ENCODE results near the gene SLC10A7. TPM values are rescaled to one million over a fixed set of nuclear protein-coding genes. Genes with fewer than 3 reads are reported as not detected.

The SLC10A7 gene
- total and polyA plus RNA-seq, 2 of the 4 experiments (the other 2 are of a cell fraction) = 5.2 to 8.4 TPM

GRCh38 chr4:146498291-146498690 is 23.4 kb downstream of the SLC10A7 start:
- Histone ChIP-seq H3K9ac (ENCODE audit: low read depth, low read length) (no peak overlapping the region), H3K79me1 (ENCODE audit: low read depth in 1 of 2, low read length in 2 of 2) (peaks cover 7 to 14% of the 10 kb centered on the region in 2 experiments; a peak in 3 of 4 replicates), H3K27me3 (ENCODE audit: control insufficient read depth, insufficient read depth, low read length) (no peaks in the 10 kb centered on the region), H3K27ac (ENCODE audit: insufficient read depth, low read length) (no peak overlapping the region), H3K56ac (ENCODE audit: extremely low read depth, insufficient read depth, low read length) (no peak overlapping the region), H2BK120ac (ENCODE audit: low read depth, low read length) (no peak overlapping the region), H4K91ac (ENCODE audit: insufficient read depth, low read depth, low read length) (no peak overlapping the region), H2AFZ (replicated peaks; ENCODE audit: low read length, poor library complexity) (no peak overlapping the region), H3K18ac (ENCODE audit: low read depth, low read length) (no peak overlapping the region), H3K23ac (ENCODE audit: low read depth, low read length) (no peak overlapping the region), H3K4me3 (ENCODE audit: insufficient read depth, low read depth, low read length) (no peak overlapping the region), H4K5ac (ENCODE audit: low read depth, low read length) (no peak overlapping the region), H2BK15ac (ENCODE audit: low read depth, low read length) (no peak overlapping the region), H3K4me1 (ENCODE audit: control insufficient read depth, insufficient read depth, low read length) (peaks cover 2% of the 10 kb centered on the region; the same call in 1 of the 2 replicates), H4K20me1 (ENCODE audit: insufficient read depth, low read length) (no peaks in the 10 kb centered on the region; the same call in 1 of the 2 replicates), H3K36me3 (ENCODE audit: control insufficient read depth, insufficient read depth, low read length) (peaks cover 1% of the 10 kb centered on the region; the same call in 1 of the 2 replicates), H3K14ac (replicated peaks; ENCODE audit: low read depth, low read length) (no peak overlapping the region), H3K4ac (ENCODE audit: low read depth, low read length) (no peak overlapping the region), H2BK5ac (ENCODE audit: low read depth, low read length, poor library complexity, severe bottlenecking) (no peak overlapping the region), H2AK5ac (ENCODE audit: low read depth, low read length) (no peak overlapping the region), H3K9me3 (ENCODE audit: control insufficient read depth, insufficient read depth, low read length) (no peaks in the 10 kb centered on the region), H2AK9ac (replicated peaks; ENCODE audit: low read depth, low read length, poor library complexity) (no peak overlapping the region), H3K4me2 (ENCODE audit: low read depth, low read length) (no peak overlapping the region), H4K8ac (ENCODE audit: low read depth in 2 of 2, low read length in 2 of 2) (no peak overlapping the region), H2BK20ac (ENCODE audit: low read depth, low read length) (no peak overlapping the region), H3K9me1 (ENCODE audit: insufficient read depth, low read length) (no peaks in the 10 kb centered on the region)
- TF ChIP-seq FOS (IDR thresholded peaks at IDR 0.05; ENCODE audit: low read depth, low read length) = no peak
- TF ChIP-seq RCOR1 (IDR thresholded peaks at IDR 0.05; ENCODE audit: insufficient replicate concordance, low read length) = no peak
- TF ChIP-seq, protein P1, sequence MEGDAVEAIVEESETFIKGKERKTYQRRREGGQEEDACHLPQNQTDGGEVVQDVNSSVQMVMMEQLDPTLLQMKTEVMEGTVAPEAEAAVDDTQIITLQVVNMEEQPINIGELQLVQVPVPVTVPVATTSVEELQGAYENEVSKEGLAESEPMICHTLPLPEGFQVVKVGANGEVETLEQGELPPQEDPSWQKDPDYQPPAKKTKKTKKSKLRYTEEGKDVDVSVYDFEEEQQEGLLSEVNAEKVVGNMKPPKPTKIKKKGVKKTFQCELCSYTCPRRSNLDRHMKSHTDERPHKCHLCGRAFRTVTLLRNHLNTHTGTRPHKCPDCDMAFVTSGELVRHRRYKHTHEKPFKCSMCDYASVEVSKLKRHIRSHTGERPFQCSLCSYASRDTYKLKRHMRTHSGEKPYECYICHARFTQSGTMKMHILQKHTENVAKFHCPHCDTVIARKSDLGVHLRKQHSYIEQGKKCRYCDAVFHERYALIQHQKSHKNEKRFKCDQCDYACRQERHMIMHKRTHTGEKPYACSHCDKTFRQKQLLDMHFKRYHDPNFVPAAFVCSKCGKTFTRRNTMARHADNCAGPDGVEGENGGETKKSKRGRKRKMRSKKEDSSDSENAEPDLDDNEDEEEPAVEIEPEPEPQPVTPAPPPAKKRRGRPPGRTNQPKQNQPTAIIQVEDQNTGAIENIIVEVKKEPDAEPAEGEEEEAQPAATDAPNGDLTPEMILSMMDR (conservative IDR thresholded peaks at IDR 0.05; ENCODE audit: low read depth, low read length) = no peak
- no peak for TF ChIP-seq POLR2A (IDR thresholded peaks at IDR 0.05; ENCODE audit: low read depth, low read length)
- TF ChIP-seq SMC3 (IDR thresholded peaks at IDR 0.05; ENCODE audit: low read depth, low read length) = no peak
- no peak for TF ChIP-seq CHD1 (IDR thresholded peaks at IDR 0.05; ENCODE audit: low read depth, low read length)
- TF ChIP-seq MAFK (IDR thresholded peaks at IDR 0.05; ENCODE audit: low read depth, low read length) = no peak
- no peak for TF ChIP-seq MAZ (IDR thresholded peaks at IDR 0.05; ENCODE audit: borderline replicate concordance, low read depth, low read length)
- no peak for TF ChIP-seq RAD21 (IDR thresholded peaks at IDR 0.05; ENCODE audit: low read length)
- TF ChIP-seq CEBPB (IDR thresholded peaks at IDR 0.05; ENCODE audit: low read depth, low read length) = no peak
- TF ChIP-seq RFX5 (IDR thresholded peaks at IDR 0.05; ENCODE audit: low read depth, low read length) = no peak
- no peak for TF ChIP-seq BHLHE40 (IDR thresholded peaks at IDR 0.05; ENCODE audit: low read depth, low read length)
- TF ChIP-seq MXI1 (IDR thresholded peaks at IDR 0.05; ENCODE audit: borderline replicate concordance, low read depth, low read length) = no peak
- no peak for TF ChIP-seq USF2 (IDR thresholded peaks at IDR 0.05; ENCODE audit: low read depth, low read length)
- TF ChIP-seq NFE2L2 (IDR thresholded peaks at IDR 0.05; ENCODE audit: low read depth, low read length) = no peak
- TF ChIP-seq ELK1 (IDR thresholded peaks at IDR 0.05; ENCODE audit: borderline replicate concordance, low read depth, low read length) = no peak
- ATAC-seq (ENCODE audit: low read depth) (no peak), DNase-seq (no peak)
- in situ Hi-C loops (cut with MboI; ENCODE audit: low sequenced_read_pairs) = no loop called here
- ChIA-PET CTCF (no interaction called here), POLR2A (ENCODE audit: unreplicated experiment) (interaction anchor here (0.6 kb wide), 1 partner anchor 136 kb away, joined by 3 read pairs; no protein-coding TSS in a partner anchor)
- 70% methylated on average over 4 of the region's 4 CpGs; no CpG with 5 or more reads in 1 of the 2 experiments for WGBS, 2 experiments (ENCODE audit: extremely low coverage in 2 of 2, insufficient read length in 1 of 2)
- BruUV-seq (replicated peaks) = no TSS peak
- dilution Hi-C loops (cut with HindIII; ENCODE audit: low sequenced_read_pairs, unreplicated experiment) = no loop called here
- intact Hi-C loops (cut with micrococcal nuclease) = no loop called here
